NCI-H460 (cell line): Measurements from ENCODE around the gene SETSIP. TPM values are rescaled to one million over a fixed set of nuclear protein-coding genes. Genes with fewer than 3 reads are reported as not detected.
"Not testable (repeated sequence)": the region's sequence is repeated elsewhere in the genome, so short reads cannot be mapped to it uniquely, and the experiment has no call there.

Experiments
- DNase-seq: peaks from one replicate; pipeline ENCODE4 v3.0.0-alpha.2; 2016; ENCODE audit warnings: low read depth; ENCODE audit errors: extremely low read depth
- total RNA-seq: library from RNA; depleted of rRNA; stranded (reverse); fragments of >200 nt; shearing (Covaris generic); gene quantifications from 2 replicates; pipeline ENCODE4 v1.2.3, GENCODE V29; 2014; rRNA removed

The SETSIP gene
- total RNA-seq, 1 experiment from 2014 or later = 0.17 TPM

GRCh38 chr1:92065042-92065441, 10.2 kb downstream of the SETSIP start:
- no peak for DNase-seq

DNA sequence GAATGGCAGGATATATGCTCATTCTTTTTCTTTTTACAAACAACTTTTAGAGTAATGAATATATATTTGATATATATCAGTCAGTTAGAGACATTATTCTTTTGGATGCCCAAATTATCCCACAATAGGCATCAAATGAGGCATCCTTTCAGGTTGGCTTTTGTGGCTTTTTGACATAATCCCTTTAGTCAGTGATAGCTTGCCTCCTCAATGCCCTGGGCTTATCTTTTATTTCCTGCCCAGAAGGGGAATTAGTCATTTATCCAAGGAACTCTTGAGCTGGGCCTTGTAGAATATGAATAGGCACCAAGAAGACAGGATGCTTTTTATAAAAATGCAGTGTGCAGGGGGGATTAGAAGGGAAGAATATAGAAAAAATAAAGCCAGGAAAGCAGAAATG, 23.3 kb downstream of the SETSIP start:
- no peak for DNase-seq

- DNase-seq = no peak
Measured at GRCh38 chr1:92045766-92046495, 29.3 kb downstream of the SETSIP start.

GRCh38 chr1:92043621-92044020, 31.6 kb downstream of the SETSIP start:
- DNase-seq = no peak

DNA sequence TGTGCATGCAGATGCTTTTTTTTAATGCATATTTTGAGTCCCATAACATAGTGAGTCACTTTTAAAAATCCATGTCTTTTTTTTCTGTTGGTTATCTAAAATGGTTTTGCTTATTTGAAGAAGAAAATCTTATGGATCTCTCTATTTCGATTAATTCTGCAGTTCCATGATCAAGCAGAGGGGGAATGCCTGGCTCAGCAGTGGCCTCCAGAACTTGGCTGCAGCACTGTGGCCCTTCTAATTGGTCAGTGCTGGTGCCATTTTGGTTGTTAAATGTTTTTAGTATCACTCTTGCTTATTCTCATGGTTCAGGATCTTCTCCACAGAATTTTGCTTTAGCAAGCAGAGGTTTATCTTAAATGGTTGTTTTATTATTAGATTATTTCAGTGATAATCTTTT, 34.2 kb downstream of the SETSIP start:
- DNase-seq = no peak

DNA sequence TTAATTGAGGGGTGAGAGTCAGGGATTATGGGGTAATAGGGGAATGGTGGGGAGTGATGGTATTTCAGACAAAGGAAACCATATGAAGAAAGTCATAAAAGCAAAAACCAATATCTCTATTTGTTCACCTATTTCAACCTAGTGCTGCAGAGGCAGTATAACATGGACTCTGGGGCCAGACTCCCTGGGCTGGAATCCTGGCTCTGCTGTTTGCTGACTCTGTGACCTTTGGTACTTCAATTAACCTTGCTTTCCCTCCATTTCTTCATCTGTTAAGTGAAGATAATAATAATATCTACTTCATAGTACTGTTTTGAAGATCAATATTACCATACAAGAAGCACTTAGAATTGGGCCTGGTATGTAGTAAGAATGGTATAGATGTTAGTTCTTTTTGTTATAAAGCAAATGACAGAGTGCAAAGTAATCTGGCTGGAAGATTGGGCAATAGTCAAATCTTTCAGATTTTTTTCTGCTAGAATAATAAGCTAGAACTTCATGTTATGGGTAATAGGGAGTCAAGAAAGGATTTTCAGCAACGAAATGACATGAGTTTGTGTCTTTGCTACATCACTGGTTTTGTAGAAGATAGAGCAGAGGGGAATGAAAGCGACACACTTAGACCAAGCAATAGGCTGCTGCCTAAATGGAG, 36.4 kb downstream of the SETSIP start:
- DNase-seq = no peak

GRCh38 chr1:92037400-92037799, 37.8 kb downstream of the SETSIP start:
- no peak for DNase-seq

DNA sequence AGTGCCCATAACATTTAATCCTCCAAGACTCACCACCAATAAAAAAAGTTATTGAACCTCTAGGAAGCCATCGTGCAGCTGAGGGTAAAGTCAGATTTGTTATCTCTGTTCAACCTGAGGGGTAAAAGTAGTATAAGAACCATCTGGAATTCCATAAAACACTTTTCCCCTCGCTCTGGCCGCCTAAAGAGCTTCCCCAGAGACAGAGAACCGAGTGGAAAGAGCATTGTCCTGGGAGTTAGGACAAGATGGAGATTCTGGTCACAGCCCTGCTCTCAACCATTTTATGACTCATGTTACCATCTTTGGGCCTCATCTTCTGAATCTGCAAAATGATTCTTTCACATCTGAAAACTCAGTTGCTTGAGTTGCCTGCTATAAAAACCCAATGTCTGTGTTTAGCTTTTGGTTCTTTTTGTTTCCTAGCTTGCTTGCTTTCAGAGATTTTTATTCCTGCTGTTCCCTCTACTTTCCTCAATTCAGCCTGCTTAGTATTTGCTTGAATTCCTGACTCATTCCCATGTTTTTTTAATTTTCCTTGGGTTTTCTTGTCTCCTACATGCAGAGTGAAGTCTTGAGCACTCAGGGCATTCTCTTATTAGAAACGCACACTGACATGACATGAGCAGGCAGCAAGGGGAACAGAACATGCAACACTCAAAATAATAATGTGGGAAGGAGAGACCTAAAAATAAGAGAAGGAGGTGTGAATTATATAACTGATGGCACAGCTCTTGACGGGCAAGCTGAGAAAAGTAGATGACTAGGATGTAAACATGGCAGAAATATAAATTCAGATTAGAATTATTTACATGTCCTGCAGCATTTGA, 43.7 kb downstream of the SETSIP start:
- DNase-seq = no peak

- DNase-seq = no peak
Measured at GRCh38 chr1:92030656-92031107, 44.5 kb downstream of the SETSIP start.

DNA sequence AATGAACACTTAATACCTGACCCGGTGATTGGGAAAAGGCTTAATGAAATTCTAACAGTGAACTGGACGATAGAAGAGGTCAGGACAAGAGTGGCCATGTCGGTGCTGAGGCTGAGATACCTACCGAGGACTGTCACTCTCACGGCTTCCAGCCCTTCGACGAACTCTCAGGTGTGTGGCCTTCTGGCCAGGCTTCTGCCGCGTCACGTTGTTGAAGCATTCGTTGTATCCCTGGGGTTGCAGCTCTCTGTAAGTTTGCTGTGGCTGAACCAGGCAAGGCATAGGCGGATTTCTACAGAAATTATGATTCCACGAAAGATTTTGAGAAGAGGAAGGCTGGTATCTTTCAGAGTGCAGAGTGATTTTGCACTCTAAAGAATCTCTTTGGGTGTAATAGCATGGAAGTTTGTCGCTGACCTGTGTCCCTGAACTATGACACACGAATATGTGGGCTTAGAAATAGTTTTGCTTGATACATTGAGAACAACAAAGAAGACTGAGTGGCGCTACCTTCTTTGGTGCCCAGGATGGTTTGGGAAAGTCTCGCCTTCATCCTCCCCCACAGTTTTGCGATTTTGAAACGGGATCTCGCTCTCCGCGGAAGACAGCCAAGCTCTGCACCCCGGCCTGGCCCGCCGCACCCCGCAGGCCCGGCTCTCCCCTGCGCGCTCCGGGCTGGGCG, 45.8 kb downstream of the SETSIP start:
- no peak for DNase-seq

DNA sequence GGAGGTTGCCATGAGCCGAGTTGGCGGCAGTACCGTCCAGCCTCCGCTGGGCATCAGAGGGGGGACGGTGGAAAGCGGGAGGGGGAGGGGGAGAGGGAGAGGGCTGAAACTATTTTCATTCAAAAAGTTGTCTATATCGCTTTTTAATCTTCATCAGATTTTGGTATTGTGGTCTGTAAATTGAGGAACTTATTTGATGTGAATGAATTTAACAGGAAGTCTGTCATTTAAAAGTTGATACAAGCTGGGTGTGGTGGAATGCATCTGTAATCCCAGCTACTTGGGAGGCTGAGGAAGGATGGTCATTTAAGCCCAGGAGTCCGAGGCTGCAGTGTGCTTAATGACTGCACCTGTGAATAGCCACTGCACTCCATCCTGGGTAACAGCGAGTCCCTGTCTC, 48.4 kb downstream of the SETSIP start:
- DNase-seq = no peak

DNA sequence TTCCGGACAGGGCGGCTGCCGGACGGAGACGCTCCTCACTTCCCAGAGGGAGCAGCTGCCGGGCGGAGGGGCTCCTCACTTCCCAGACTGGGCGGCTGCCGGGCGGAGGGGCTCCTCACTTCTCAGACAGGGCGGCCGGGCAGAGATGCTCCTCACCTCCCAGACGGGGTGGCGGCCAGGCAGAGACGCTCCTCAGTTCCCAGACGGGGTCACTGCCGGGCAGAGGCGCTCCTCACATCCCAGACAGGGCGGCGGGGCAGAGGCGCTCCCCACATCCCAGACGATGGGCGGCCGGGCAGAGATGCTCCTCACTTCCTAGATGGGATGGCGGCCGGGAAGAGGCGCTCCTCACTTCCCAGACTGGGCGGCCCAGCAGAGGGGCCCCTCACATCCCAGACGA, 49.2 kb downstream of the SETSIP start:
- DNase-seq = not testable (repeated sequence)

Other genes with a start within 250 kb of the SETSIP start
- 10.0 and 11.3 TPM in 2 replicates for gene TGFBR3, start 189.3 kb downstream of the SETSIP start, total RNA-seq
- not detected in 2 replicates for gene BRDT, start 126.0 kb downstream of the SETSIP start, total RNA-seq
- gene EPHX4, start 45.4 kb downstream of the SETSIP start, total RNA-seq = not detected in 2 replicates
- gene BTBD8, start 4.9 kb upstream of the SETSIP start, total RNA-seq = 2.1 TPM in 2 replicates
- not detected in 2 replicates for gene C1orf146, start 142.5 kb upstream of the SETSIP start, total RNA-seq
- 9.0 and 14.6 TPM in 2 replicates for gene GLMN, start 223.6 kb upstream of the SETSIP start, total RNA-seq
- 27.3 and 31.0 TPM in 2 replicates for gene RPAP2, start 223.6 kb upstream of the SETSIP start, total RNA-seq